SKM-1 treated with dmso at 0.1 percent for 144 hours (cell line): ENCODE measurements around the gene MAPRE3.

ENCODE experiments used
- DNase-seq: peaks from one replicate; lab custom pipeline; 2025; ENCODE audit not compliant: unreplicated experiment; lab: John Stamatoyannopoulos, UW

Gene MAPRE3

GRCh38 chr2:27010139-27010538 is 39.7 kb downstream of the MAPRE3 start:
- DNase-seq: no peak

GRCh38 chr2:27013738-27014137 is 43.3 kb downstream of the MAPRE3 start:
- no peak for DNase-seq

GRCh38 chr2:27014771-27015433 is 44.5 kb downstream of the MAPRE3 start:
- no peak for DNase-seq

GRCh38 chr2:27016801-27017325 is 46.4 kb downstream of the MAPRE3 start:
- DNase-seq: peak; percentile 56

- no peak for DNase-seq
These were observed 47.7 kb downstream of the MAPRE3 start for GRCh38 chr2:27018142-27018541.

GRCh38 chr2:27019459-27019858 is 49.0 kb downstream of the MAPRE3 start:
- no peak for DNase-seq

GRCh38 chr2:27019931-27020855 is 49.8 kb downstream of the MAPRE3 start:
- DNase-seq: no peak

GRCh38 chr2:27021253-27022049 is 51.0 kb downstream of the MAPRE3 start:
- no peak for DNase-seq

- DNase-seq: no peak
These were observed 53.3 kb downstream of the MAPRE3 start for GRCh38 chr2:27023740-27024139.

GRCh38 chr2:27024188-27024587 is 53.8 kb downstream of the MAPRE3 start:
- no peak for DNase-seq

- no peak for DNase-seq
These were observed 54.4 kb downstream of the MAPRE3 start for GRCh38 chr2:27024812-27025211.

GRCh38 chr2:27025281-27025800 is 54.9 kb downstream of the MAPRE3 start:
- DNase-seq: no peak

- no peak for DNase-seq
These were observed 55.7 kb downstream of the MAPRE3 start for GRCh38 chr2:27025861-27026851.

- DNase-seq: no peak
These were observed 56.8 kb downstream of the MAPRE3 start for GRCh38 chr2:27027211-27027651.

- DNase-seq: no peak
These were observed 58.6 kb downstream of the MAPRE3 start for GRCh38 chr2:27029051-27029450.

- peak; percentile 80 for DNase-seq
These were observed 62.2 kb downstream of the MAPRE3 start, which contains the start of gene TMEM214 for GRCh38 chr2:27032495-27033252. Gene TMEM214 (plus strand): TSS chr2:27032965. CDS start chr2:27033016, 51 bp downstream.

- no peak for DNase-seq
These were observed 62.9 kb downstream of the MAPRE3 start for GRCh38 chr2:27033253-27033852.

- no peak for DNase-seq
These were observed 67.6 kb downstream of the MAPRE3 start for GRCh38 chr2:27038012-27038411.
